Testis (tissue), 3 donors: Measurements from ENCODE around the gene CACNB2. TPM values are rescaled to one million over a fixed set of nuclear protein-coding genes. Genes with fewer than 3 reads are reported as not detected.

Source experiments
- DNase-seq: peaks from one replicate; pipeline ENCODE4 v3.0.0-alpha.2; 2019
- H3K27ac ChIP-seq, 2 donors: fragments of 200-600 bp; sonication (generic); one replicate each; pipeline ENCODE4 v1.5.1; 2019
- H3K27me3 ChIP-seq: fragments of 200-600 bp; sonication (generic); one replicate; pipeline ENCODE4 v1.5.1; 2019
- H3K36me3 ChIP-seq: fragments of 200-600 bp; sonication (generic); one replicate; pipeline ENCODE4 v1.5.1; 2017; ENCODE audit warnings: low read depth; ENCODE audit errors: missing control alignments
- H3K4me1 ChIP-seq: fragments of 200-600 bp; sonication (generic); one replicate; pipeline ENCODE4 v1.5.1; 2019
- H3K4me3 ChIP-seq, 2 donors: fragments of 200-600 bp; sonication (generic); one replicate each; pipeline ENCODE4 v1.5.1; 2017 to 2019
- H3K9me3 ChIP-seq: fragments of 200-600 bp; sonication (generic); one replicate; pipeline ENCODE4 v1.5.1; 2017
- CTCF ChIP-seq, 3 experiments: fragments of 450-650 bp in 2 of 3; fragments of 200-600 bp in 1 of 3; sonication (generic) in 1 of 3; IDR thresholded peaks; one replicate each; pipeline ENCODE4 v1.5.1; 2016 to 2019; ENCODE audit warnings: antibody characterized with exemption in 3 of 3, mild to moderate bottlenecking in 2 of 3, moderate library complexity in 1 of 3
- POLR2A ChIP-seq: fragments of 450-650 bp; IDR thresholded peaks from one replicate; pipeline ENCODE4 v1.6.1; 2017; ENCODE audit warnings: antibody characterized with exemption, mild to moderate bottlenecking, moderate library complexity
- WGBS, 2 donors: methylation state at CpG; one replicate each; pipeline ENCODE4 v1.1.5; 2018; 5-methylcytosine and 5-hydroxymethylcytosine counted together
- intact Hi-C: fragments of 100-400 bp; cut with DNase I; formaldehyde crosslinking; loops from one replicate; pipeline ENCODE4 v1.15.1; 2023; ENCODE audit warnings: low total_unique reads
- polyA plus RNA-seq: library from polyadenylated mRNA; stranded (reverse); fragments of 350-450 nt; fragmentation: Illumina TruSeq; extraction: RNeasy Lipid Tissue Mini Kit (QIAGEN cat#74804); gene quantifications from one replicate; pipeline ENCODE4 v1.2.3, GENCODE V29; 2014; ENCODE audit warnings: low read depth, low replicate concordance; ENCODE audit not compliant: insufficient read depth
- total RNA-seq, 2 donors: library from RNA; depleted of rRNA; stranded (reverse); fragments of >200 nt; gene quantifications; one replicate each; pipeline ENCODE4 v1.2.3, GENCODE V29; 2016

CACNB2 gene
- total and polyA plus RNA-seq, 3 donors from 2014 or later, result 1.3 to 4.8 (median 1.4) TPM

DNA sequence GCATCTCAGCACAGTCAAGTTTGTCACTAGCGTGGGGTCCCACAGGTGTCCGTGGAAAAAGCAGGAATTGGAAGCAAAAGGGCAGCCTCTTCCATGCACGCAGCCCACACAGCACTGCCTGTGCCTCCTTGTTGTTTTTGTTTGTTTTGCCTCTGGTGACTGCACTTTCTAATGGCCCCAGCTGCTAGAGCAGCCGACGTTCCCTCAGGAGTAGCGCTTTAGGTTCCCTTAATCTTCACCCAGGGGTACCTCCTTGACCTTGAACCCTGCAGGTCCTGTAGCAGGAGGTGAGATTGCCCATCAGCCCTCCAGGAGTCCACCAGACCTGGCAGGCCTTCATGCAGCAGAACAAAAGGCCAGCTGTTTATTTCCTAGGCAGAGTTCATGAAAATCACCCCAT is 210.1 kb downstream of the CACNB2 start:
- Histone ChIP-seq H3K36me3 (no peaks in the 10 kb centered on the region), H3K4me1 (peaks cover 9% of the 10 kb centered on the region), H3K27ac (no peak overlapping the region), H3K27me3 (no peaks in the 10 kb centered on the region), H3K9me3 (no peaks in the 10 kb centered on the region), H3K4me3 (no peak overlapping the region)
- no peak for DNase-seq
- intact Hi-C loops, result no loop called here
- TF ChIP-seq CTCF (IDR thresholded peaks at IDR 0.05), result no peak
- no peak for TF ChIP-seq POLR2A
- WGBS, 2 donors, result 33 to 48% methylated on average over 6 of the region's 6 CpGs

DNA sequence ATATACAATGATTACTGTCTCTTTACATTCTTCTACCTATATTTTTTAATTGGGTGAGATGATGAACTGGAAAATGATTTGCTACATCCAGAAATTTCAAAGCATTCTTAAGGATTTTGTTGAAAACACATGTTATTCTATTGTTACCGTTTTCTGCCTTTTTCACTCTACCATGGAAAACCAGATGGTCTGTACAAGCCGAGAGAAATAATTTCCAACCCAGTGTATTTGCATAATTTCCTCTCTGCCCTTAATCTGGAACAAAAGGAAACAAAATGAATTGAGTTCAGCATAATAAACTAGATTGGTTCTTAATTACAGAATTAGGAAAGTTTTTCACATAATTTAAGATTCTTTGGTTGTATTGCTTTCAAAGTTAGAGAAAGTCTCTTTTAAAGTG is 211.2 kb downstream of the CACNB2 start:
- H3K9me3 ChIP-seq, result no peaks in the 10 kb centered on the region
- intact Hi-C loops, result no loop called here
- TF ChIP-seq POLR2A (no peak), CTCF (IDR thresholded peaks at IDR 0.05) (no peak)
- no peak overlapping the region for H3K4me3 ChIP-seq
- DNase-seq, result no peak
- H3K4me1 ChIP-seq, result peaks cover 9% of the 10 kb centered on the region
- no peak overlapping the region for H3K27ac ChIP-seq
- no peaks in the 10 kb centered on the region for H3K27me3 ChIP-seq
- H3K36me3 ChIP-seq, result no peaks in the 10 kb centered on the region
- 63 to 71% methylated on average over 2 of the region's 2 CpGs for WGBS, 2 donors

GRCh38 chr10:18352175-18352574 is 212.0 kb downstream of the CACNB2 start:
- no peak overlapping the region for H3K27ac ChIP-seq
- intact Hi-C loops, result no loop called here
- no peaks in the 10 kb centered on the region for H3K27me3 ChIP-seq
- TF ChIP-seq CTCF (IDR thresholded peaks at IDR 0.05) (no peak), POLR2A (no peak)
- 92 to 93% methylated on average over 3 of the region's 3 CpGs for whole genome bisulfite sequencing, 2 donors
- DNase-seq, result no peak
- no peaks in the 10 kb centered on the region for H3K9me3 ChIP-seq
- no peak overlapping the region for H3K4me3 ChIP-seq
- H3K4me1 ChIP-seq, result peaks cover 9% of the 10 kb centered on the region
- H3K36me3 ChIP-seq, result no peaks in the 10 kb centered on the region

- TF ChIP-seq POLR2A (no peak), CTCF (IDR thresholded peaks at IDR 0.05) (no peak)
- intact Hi-C loops, result no loop called here
- Histone ChIP-seq H3K4me3 (no peak overlapping the region), H3K36me3 (no peaks in the 10 kb centered on the region), H3K4me1 (no peaks in the 10 kb centered on the region), H3K9me3 (no peaks in the 10 kb centered on the region), H3K27me3 (no peaks in the 10 kb centered on the region), H3K27ac (no peak overlapping the region)
- WGBS, 2 donors, result 87 to 94% methylated on average over 5 of the region's 5 CpGs
- no peak for DNase-seq
These were observed 219.6 kb downstream of the CACNB2 start for GRCh38 chr10:18359812-18360211.

- intact Hi-C loops, result no loop called here
- no peak overlapping the region for H3K4me3 ChIP-seq
- TF ChIP-seq CTCF (IDR thresholded peaks at IDR 0.05) (no peak), POLR2A (no peak)
- no peak for DNase-seq
- H3K4me1 ChIP-seq, result no peaks in the 10 kb centered on the region
- H3K9me3 ChIP-seq, result no peaks in the 10 kb centered on the region
- no peaks in the 10 kb centered on the region for H3K36me3 ChIP-seq
- no peak overlapping the region for H3K27ac ChIP-seq
- WGBS, 2 donors, result 95 to 100% methylated on average over 1 of the region's 1 CpG
- no peaks in the 10 kb centered on the region for H3K27me3 ChIP-seq
These were observed 222.7 kb downstream of the CACNB2 start for GRCh38 chr10:18362892-18363291.
